Measurements from ENCODE around the gene CHTOP.

DNA sequence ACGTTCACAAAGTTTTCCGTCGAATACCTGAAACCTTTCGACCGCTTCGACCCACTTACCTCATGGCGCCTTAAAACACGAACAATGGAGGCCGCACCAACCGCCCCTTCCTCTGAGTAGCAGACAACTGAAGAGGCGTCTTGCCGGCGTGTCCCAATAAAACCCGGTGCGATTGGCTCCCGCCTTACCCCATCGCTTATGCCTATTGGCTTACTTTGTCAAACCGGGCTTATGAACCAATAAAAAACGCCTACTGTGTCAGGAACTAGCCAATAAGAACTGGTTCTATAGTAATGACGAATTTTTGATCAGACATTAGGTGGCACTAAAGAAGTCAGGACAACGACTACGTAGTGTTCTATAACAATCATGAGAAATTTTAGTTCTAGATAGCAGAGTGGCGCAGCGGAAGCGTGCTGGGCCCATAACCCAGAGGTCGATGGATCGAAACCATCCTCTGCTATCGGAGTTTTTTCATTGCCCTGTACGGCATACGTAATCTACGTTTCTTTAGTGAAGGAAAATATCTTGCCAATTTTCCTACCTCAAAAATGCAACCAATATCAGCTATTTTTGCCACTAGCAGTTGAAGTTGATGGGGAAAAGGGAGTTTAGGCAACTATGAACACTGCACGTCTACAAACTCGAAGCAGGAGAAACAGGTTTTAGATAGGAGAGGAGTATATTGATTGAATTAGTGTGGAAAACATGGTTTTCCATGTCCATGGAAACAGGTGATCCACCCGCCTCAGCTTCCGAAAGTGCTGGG, 37.2 kb downstream of the CHTOP start, which contains the start of gene ILF2:
- TF ChIP-seq CREB1 (IDR thresholded peaks at IDR 0.05; ENCODE audit: low read depth) (peak; percentile 63; the same call in 1 of the 2 replicates), ZBTB7A (IDR thresholded peaks at IDR 0.05; ENCODE audit: low read depth) (no peak)

Measured in Ishikawa (cell line).